GM18499 (cell line): Measurements from ENCODE around the gene MED9.

Experiments
- ATAC-seq: cut with Tn5 transposase; IDR thresholded peaks from one replicate; pipeline ENCODE4 v1.9.1; 2021; ENCODE audit warnings: moderate number of reproducible peaks; ENCODE audit not compliant: insufficient read depth, unreplicated experiment

The MED9 gene

DNA sequence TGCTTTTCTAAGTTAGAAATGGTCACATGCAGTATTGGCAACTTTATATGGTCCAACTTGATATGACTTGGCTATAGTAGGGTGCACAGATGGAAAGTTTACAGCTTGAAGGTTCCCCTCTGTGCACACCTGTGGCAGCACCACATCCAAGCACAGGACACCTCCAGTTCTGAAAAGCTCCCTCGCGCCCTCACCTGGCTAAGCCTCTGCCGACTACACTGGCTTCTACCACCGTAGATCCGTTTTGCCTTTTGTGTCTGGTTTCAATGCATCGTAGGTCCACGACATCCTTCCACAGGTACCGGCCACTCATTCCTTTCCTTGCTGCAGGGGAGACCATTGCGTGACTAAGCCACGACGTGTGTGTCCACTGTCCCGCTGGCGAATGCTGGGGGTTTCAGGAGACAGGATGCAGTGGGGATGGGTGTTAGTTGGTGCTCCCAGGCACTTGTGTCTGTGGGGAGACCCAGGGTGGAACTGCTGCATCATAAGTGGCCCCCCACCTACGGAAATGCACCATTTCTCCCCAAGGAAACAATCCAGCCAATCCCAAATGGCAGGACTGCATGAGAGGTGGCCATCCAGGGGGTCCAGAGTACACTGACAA is 24.3 kb downstream of the MED9 start:
- no peak for ATAC-seq

DNA sequence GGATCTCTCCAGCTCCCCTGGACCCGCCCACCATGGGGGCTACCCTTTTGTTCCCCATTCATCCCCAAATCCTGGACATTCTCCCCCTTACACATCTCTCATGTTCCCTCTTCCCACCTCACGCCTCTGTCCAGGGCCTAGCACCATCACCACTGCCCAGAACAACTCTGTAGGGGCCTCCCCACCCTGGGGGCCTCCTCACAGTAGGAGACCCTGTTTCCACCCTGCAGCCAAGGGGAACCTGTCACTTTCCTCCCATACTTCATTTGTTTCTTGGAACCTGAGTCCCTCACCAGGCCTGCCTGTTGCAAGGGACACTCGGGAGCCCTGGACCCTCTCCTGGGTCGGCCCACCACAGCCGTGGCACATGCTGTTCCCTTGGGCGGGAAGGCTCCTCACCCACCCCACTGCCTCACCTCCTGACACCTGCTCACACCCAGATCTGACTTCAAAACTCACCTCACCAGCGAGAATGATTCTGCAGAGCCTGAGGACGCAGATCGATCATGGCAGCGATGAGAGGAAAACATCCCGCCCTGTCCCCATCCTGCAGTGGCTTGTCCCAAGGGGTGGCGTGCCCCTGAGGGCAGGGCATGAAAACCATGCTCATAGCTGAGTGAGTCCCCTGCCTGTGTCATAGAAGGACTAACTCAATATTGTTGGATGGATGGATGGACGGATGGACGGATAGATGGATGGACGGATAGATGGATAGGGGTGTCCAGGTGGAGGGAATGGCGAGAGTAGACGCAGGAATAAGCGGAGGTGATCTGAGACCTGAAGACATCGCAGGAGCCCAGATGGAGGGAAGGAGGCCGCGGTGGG is 26.2 kb downstream of the MED9 start:
- ATAC-seq = no peak

DNA sequence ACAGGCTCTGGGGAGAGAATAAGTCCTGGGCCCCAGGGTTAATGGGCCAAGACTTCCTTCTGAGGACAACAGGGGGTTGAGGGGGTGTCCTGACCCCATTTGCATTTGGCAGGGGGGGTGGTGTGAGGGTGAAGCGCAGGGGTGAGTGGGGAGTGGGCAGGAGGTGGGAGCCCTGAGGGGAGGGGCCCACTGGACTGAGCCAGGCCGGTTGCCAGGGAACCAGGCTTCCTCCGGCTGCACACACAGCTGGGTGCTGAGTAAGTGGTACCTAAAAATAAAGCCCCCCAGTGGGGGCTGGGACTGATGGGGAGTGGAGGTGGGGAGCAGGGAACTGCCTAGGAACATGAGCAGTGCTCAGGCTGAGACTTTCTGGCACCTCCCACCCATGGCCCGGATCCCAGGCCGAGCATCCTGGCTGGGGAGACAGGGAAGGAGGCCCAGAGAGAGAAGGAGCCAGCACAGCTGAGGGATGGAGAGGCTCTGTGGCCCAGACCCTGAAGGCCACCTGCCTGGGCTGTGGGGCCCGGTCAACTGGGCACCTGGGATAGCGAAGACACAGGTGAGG is 26.8 kb downstream of the MED9 start:
- no peak for ATAC-seq

DNA sequence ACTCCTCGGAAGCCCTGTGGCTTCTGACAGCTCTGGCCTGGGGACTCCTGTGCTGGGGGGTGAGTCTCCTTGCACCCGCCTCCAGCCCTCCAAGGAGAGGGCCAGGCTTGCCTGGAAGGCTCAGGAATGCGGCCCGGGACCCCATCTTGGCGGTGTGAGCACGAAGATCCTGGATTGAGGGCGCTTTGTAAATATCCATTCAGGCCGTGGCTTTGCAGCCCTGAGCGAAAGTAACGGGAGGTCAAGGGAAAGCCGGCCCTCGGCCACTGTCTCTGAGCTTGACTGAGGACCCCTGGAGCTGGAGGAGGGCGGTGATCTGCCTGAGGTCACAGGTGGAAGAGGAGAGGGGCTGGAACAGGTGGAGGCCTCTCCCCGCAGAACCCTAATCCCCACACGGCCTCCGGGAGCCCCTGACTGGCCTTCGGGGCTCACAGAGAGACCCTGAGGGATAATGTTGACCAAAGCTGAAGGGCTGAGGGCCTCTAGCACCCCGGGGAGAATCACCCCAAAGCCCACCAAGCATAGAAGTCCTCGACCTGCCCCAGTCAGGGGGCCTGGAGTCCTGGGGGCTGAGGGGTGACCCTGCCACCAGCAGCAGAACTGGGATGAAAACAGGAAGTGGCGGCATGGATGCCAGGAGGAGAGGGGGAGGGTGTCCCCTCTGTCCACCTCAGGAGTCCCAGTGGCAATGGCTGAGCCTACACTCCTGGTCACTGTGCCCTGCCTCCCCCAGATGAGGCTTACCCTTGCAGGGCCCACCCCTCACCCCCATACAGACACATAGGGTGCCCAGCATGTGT is 27.7 kb downstream of the MED9 start:
- ATAC-seq = no peak

DNA sequence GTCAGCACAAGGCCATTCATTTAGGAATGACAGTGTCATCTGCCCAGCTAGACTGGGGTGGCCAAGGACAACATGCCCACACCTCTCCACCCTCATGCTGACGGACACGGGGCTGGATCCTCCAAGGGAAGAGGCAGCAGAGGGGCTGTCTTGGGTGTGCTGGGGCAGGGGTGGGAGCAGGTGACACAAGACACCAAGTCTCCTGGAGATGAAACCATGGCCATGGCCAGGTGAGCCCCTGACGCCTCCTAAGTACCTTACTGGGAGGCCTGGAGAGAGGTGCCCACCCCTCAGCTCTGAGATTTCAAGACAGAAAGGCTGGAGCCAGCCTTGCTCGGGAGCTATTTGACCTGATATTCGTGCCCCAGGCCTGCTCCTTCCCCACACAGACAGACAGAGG is 28.4 kb downstream of the MED9 start:
- ATAC-seq = no peak

DNA sequence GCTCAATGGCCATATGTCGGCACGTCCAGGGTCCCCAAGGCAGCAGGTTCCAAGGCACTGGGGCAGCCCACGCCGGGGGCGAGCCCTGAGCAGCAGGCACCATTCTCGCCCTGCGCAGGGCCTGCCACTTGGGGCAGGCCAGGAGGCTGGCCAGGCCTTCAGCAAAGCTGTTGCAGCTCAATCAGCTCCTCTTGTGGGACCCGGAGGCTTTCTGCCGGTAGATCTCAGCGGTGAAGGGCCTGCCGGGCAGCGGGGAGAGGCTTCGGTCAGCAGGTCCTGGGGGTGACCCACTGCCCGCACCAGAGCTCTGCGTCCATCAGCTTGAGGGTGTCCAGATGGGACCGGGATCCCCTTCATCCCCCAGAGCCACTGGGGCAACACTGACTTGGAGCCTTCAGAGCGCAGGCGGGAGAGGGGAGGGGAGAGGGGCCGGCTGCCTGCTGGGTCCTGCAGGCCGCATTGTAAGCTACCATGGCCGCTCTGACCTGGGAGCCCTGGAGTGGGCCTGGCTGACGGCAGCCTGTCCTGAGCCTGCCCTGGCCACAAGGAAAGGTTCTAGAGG is 28.9 kb downstream of the MED9 start:
- no peak for ATAC-seq

DNA sequence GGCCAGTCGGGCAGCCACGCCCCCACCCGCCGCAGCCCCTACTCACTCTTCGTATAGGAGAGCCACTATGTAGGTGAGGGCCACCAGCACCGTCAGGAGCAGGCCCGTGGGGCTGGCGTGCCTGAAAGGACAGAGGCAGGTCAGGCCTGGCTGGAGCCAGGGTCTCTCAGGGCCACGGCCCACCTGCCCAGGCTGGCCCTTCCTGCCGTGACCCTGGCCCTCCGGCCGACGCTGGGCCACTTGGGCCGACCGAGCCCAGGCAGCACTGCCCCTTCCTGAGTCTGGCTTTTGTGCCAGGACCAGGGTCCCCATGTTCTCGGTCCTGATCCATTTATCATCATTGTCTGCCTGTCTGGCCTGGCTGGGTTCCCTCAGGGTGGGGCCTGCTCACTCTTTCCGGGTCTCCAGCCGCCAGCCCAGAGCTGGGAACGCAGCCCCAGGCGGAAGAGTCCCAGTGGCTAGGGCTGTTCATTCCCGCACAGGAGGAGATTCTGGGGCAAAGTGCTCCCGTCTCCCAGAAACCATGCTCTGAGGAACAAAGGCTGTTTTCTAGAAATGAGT is 29.5 kb downstream of the MED9 start:
- ATAC-seq = no peak

DNA sequence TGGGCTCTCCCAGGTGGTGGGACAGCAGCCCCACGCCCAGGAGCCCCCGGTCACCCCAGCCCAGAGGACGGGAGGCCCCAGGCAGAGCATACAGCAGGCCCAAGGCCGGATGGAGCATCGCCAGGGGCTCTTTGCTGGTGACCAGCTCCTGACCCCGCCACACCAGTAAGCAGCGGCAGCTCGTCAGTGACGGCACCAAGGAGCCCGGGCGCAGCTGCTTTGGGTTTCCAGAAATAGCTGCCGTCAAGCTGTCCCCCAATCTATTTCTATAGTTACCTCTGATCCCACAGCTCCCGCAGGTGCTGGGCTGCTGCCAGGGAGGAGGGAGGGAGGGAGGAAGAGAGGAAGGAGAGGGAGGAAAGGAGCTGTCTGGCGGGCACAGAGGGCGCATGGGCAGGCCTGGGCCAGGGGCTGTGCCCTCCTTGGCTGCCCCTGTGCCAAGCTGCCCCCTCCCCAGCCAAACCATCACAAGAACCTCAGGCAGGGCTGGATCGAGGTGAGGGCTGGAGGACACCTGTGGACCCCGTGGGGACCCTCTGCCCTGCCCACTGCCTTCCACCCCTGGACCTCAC is 30.2 kb downstream of the MED9 start:
- ATAC-seq = no peak

DNA sequence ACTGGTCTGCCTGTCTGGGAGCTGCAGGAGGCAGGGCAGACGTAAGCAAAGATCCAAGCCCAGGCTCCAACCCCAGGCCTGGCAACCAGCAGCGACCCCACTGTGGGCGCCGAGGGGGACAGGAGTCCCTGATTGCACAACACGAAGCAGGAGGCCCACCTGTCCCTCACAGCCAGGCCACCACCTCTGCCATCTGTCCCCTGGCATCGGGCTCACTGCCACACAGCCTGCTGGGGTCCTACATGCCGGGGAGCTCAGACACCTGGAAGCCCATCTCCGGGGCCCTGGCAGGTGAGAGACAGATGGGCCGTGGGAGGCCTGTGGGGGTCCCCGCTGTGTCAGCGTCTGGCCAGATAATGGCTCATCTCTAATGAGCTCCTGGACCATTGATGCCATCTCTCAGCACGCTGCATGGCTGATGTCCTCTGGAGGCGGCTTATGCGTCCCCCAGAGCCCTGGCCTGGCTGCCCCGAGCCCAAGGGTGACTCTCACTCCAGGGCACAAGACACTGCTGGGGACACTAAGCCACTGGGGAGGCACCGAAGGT is 30.7 kb downstream of the MED9 start:
- ATAC-seq = no peak

DNA sequence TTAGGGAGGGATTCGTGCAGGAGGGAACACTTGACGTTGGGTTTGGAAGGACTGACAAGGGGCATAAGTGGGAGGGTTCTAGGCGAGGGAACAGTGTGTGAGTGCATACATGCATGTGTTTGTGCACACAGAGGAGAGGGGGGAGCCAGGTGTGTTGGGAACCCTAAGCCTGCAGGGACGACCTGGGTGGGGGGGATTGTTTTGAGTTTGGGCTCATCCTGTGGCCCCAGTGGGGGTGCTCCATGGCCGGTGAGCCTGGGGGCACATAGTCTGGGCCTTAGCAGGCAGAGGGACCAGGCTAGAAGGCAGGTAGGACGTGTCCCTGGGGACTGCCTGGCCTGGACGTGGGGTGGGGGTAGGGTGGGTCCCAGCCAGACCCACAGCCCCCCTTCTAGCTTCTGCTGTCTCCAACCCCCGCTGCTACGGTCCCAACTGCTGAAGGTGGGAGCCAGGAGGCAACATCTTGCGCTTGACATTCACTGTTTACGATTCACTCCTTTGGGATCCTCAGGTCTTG is 31.3 kb downstream of the MED9 start:
- ATAC-seq = no peak

DNA sequence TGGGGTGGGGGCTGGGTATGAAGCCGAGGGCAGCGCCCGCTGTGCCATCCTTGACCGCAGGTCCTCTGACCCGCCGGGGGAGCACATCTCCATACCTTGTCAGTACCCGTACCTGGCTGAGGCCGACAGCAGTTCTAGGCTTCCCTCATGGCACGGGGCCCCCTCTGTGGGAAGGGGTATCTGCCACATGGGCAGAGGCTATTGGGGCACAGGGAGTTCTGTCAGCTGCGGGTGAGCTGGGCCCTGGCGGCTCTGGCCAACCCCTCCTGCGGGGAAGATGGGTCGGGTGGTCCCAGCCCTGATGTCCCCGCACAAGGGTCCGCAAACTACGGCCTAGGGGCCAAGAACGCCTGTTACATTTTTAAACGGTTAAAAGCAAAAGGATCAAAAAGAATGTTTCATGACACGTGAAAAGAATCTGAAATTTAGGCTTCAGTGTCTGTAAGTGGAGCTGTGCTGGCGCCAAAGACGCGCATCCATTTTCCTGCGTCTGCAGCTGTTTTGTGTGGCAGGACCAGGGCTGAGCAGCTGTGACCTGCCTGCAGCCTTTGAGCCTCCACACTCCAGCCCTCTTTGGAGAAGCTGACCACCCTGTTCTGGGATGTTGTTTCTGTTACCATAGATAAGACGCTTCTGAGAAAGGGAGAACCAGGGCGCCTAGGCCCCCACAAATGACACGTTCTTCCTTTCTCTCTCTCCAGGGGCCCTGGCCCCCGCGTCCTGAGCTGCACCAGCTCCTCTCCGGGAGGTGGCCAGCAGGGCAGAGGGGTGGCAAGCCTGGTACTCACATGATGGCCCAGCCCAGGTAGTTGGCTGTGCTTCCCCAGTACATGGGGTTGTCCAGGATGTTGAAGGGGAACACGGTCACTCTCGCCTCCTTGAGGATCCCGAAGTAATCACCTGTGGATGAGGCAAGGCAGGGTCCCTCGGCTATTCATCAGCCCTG is 32.1 kb downstream of the MED9 start:
- no peak for ATAC-seq

DNA sequence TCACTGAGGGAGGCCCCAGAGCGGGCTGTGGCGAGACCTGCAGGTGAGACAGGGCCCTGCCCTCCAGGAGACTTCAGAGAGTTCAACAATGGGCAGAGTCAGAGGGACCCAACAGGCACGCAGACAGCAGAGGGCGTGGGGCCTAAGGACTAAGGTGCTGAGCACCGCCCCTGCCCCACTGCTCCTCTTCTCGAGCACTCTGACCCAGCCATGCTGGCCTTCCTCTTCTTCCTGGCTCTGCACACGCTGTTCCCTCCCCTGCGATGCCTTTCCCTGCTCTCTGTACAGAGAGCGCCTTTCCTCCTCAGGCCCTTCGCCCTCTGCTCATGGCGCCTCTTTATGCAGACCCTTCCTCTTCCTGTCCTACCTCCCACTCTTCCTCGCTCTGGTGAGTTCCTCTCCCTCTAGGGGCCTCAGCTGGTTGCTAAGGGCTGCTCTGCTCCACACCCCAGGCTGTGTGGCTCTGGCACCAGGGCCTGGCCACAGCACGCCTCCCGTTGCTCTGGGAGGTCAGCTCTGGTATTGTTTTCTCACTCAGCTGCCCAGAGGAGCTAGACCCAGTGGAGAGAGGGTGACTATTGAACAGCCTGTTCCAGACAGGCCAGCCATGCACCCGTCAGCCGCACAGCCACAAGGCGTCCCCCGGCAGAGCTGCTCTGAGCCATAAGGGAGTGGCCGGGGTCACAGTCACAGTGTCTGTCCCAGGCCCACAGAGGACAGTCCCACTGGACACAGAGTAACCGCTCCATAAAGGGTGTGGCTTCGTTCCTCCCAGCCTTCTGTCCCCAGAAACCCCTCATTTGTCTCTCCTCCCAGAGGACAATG is 33.0 kb downstream of the MED9 start:
- no peak for ATAC-seq

DNA sequence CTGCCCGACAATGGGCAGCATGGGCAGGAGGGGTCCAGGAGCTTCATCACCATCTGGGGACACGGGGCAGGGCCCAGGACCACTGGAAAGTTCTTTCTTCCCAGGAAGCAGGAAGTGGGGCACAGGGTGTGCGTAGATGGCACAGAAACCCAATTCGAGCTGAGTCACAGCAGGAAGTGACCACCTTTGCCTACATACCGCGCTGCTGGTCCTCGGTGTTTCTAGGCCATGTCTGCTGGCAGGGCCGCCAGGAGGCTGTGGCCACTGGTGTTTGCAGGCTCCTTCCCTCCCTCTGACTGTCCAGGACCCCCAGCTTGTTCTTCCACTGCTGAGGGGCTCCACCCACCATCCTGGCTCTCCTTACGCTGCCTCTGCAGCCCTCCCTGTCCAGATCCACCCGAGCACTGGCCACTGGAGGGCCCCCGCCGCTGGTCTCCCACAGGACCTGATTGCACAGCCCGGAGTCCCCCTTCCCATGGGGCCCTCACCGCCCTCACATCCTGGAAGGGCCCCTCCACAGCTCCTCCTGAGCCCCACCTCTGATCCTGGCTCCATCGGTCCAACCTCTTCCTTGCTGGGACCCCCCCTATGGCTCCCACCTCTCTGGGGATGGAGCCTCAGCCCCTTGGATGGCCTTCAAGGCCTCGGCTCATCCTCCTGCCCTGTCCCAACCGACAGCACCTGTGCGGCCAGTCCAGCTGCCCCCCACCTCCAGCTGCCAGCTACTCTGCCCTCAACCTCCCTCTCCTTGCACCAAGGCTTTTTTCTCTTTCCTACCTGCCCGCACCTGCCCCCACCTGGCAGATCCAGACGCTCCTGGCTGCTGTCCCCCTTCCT is 33.9 kb downstream of the MED9 start:
- no peak for ATAC-seq

DNA sequence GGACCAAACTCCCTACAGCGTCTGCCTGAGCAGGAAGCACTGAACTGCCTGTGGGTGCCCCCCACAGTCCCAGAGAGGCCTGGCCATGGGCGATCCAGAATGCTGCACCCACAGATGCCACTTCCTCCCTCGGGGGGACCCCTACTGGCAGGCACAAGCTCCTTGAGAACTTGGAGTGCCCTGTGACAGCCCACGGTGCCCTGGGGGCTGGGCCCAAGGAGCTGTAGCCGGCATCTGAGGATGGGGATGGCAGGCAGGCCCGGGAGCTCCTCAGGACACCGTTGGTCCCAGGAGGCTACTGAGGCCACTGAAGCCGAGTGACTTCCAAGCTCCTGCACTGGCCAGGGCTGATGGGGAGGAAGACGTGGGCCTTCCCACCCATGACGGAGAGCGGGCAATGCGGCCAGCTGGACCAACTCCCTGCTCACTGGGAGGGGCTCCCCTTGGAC is 34.5 kb downstream of the MED9 start:
- ATAC-seq = no peak

DNA sequence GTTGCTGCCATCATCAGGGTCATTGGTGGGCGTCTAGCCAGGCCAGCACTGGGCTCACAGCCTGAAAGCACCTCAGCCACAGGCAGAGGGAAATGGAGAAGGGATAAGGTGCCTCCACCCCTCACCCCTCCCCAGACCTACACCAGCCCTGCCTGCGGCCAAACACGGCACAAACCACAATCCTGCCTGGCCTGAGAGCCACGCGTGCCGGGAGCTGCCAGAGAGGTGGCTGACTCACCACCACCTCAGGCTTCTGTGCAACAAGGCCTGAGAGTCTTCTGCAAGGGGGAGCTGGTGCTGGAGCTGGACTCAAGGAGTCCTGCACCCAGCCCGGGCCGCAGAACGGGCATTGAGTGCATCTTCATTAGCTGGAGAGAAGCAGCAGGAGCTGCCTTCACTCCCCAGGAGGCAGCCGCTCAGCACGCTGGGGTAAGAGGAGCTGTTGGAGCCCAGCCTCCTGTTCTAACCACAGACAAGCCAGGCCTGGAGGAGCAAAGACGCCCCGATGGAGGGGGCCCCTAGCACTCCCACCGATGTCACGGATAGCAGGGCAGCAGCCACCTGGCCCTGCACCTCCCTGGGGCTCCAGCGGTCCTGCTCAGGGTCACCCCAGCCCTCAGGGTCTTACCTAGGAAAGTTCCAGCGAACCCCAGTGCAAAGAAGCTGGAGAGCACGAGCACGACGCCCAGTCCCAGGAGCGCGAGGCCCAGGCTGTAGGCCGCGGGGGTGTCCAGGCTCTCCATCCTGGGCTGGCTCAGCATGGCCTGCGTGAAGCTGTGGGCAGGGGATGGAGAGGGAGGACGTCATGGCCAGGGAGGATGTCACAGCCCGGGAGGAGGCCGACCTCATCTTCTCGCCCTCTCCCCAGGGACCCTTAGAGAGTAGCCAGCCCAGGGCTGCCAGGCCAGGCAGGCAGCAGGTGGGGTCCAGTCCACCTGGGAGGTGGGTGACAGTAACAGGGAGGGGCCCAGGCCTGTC is 35.4 kb downstream of the MED9 start:
- ATAC-seq = no peak
